ENCODE measurements around the gene GPR161.

DNA sequence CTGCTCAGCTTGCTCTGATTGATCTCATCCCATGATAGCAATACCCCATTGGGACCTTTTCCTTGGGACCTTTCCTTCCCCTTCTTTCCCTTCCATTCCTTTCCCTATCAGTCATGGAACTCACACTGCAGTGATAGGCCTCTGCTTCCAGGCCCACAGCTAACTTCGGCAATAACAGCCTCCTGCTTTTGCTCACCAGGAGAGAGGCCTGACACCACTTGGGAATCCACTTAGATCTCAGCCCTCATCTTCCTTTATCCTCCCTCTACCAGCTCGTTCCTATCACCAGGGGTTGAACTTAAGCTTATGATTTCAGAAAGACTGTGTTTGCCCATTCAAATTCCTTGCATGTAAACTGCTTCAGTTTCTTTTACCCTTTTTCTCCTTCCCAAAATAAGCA is 31.1 kb upstream of the GPR161 start:
- TF ChIP-seq, protein P1, sequence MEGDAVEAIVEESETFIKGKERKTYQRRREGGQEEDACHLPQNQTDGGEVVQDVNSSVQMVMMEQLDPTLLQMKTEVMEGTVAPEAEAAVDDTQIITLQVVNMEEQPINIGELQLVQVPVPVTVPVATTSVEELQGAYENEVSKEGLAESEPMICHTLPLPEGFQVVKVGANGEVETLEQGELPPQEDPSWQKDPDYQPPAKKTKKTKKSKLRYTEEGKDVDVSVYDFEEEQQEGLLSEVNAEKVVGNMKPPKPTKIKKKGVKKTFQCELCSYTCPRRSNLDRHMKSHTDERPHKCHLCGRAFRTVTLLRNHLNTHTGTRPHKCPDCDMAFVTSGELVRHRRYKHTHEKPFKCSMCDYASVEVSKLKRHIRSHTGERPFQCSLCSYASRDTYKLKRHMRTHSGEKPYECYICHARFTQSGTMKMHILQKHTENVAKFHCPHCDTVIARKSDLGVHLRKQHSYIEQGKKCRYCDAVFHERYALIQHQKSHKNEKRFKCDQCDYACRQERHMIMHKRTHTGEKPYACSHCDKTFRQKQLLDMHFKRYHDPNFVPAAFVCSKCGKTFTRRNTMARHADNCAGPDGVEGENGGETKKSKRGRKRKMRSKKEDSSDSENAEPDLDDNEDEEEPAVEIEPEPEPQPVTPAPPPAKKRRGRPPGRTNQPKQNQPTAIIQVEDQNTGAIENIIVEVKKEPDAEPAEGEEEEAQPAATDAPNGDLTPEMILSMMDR (IDR thresholded peaks at IDR 0.05) = no peak
- no peak for TF ChIP-seq EZH2 (IDR thresholded peaks at IDR 0.05; ENCODE audit: borderline replicate concordance, insufficient read depth, low read depth, low read length, poor library complexity, severe bottlenecking)
